Retina (tissue), 1 donor: ENCODE results near the gene RITA1.
"Not testable (repeated sequence)": the region's sequence is repeated elsewhere in the genome, so short reads cannot be mapped to it uniquely, and the experiment has no call there.

ENCODE experiments used
- DNase-seq: peaks from one replicate; pipeline ENCODE4 v3.0.0-alpha.2; 2016

Gene RITA1

GRCh38 chr12:113204804-113205203, 19.3 kb downstream of the RITA1 start:
- no peak for DNase-seq

GRCh38 chr12:113206802-113207201, 21.3 kb downstream of the RITA1 start:
- DNase-seq = not testable (repeated sequence)

GRCh38 chr12:113207613-113208040, 22.1 kb downstream of the RITA1 start:
- DNase-seq = no peak

- no peak for DNase-seq
Measured at GRCh38 chr12:113208041-113208934, 22.8 kb downstream of the RITA1 start.

GRCh38 chr12:113211160-113211559, 25.6 kb downstream of the RITA1 start:
- DNase-seq = no peak

GRCh38 chr12:113214895-113215400, 29.4 kb downstream of the RITA1 start:
- no peak for DNase-seq

- DNase-seq = no peak
Measured at GRCh38 chr12:113216027-113216426, 30.5 kb downstream of the RITA1 start.

GRCh38 chr12:113220593-113221180, 35.2 kb downstream of the RITA1 start:
- DNase-seq = no peak

- DNase-seq = peak; percentile 97
Measured at GRCh38 chr12:113221181-113221996, 35.9 kb downstream of the RITA1 start, which contains the start of gene TPCN1. Gene TPCN1, plus strand, starts transcription at chr12:113221464. Its CDS starts 5,389 bp downstream, at chr12:113226853.

- DNase-seq = no peak
Measured at GRCh38 chr12:113221997-113222729, 36.6 kb downstream of the RITA1 start.

- DNase-seq = no peak
Measured at GRCh38 chr12:113222730-113223531, 37.4 kb downstream of the RITA1 start.

GRCh38 chr12:113224955-113225354, 39.4 kb downstream of the RITA1 start:
- no peak for DNase-seq

GRCh38 chr12:113226696-113227568, 41.4 kb downstream of the RITA1 start:
- no peak for DNase-seq

- DNase-seq = no peak
Measured at GRCh38 chr12:113227686-113228391, 42.3 kb downstream of the RITA1 start.

- DNase-seq = no peak
Measured at GRCh38 chr12:113228394-113229028, 43.0 kb downstream of the RITA1 start.

GRCh38 chr12:113230315-113231234, 45.1 kb downstream of the RITA1 start:
- DNase-seq = no peak

GRCh38 chr12:113231235-113232088, 45.9 kb downstream of the RITA1 start:
- DNase-seq = no peak
